HCT116 (cell line): ENCODE data around the gene TRIL. TPM values are rescaled to one million over a fixed set of nuclear protein-coding genes. Genes with fewer than 3 reads are reported as not detected.

Experiments used
- ATAC-seq: fragments of 200-7000 bp; cut with Tn5 transposase; 2 replicates; pipeline ENCODE4 v1.9.1; 2020; ENCODE audit warnings: mild to moderate bottlenecking, moderate library complexity
- BruUV-seq: library from RNA; stranded (reverse); fragments of 400-500 nt; replicated peaks from 2 replicates; lab custom pipeline; 2021; lab: Mats Ljungman, UMichigan
- CTCF ChIA-PET: fragments of 300-600 bp; sonication (Branson Sonifier 250); formaldehyde crosslinking; loops from one replicate; lab custom pipeline; 2021; ENCODE audit warnings: antibody characterized with exemption; lab: Charles Lee
- POLR2A ChIA-PET: fragments of 300-600, 350-600 bp; sonication (Branson Sonifier 250); formaldehyde crosslinking; loops from one replicate; lab custom pipeline; 2021; ENCODE audit warnings: antibody characterized with exemption; lab: Charles Lee
- RAD21 ChIA-PET, 2 experiments: fragments of 300-600 bp; sonication (Branson Sonifier 250); formaldehyde crosslinking; loops; one replicate each; lab custom pipeline; 2023; ENCODE audit warnings: low total read pairs in 2 of 2; ENCODE audit not compliant: uncharacterized antibody in 2 of 2, unreplicated experiment in 2 of 2, low non-redundant PET in 1 of 2; lab: Charles Lee
- DNase-seq: peaks from one replicate; pipeline ENCODE4 v3.0.0-alpha.2; 2010; ENCODE audit warnings: low read depth, low spot score
- H2AFZ ChIP-seq: fragments of 200-600 bp; shearing (Covaris generic), sonication (generic); 2 replicates; pipeline ENCODE4 v1.6.1; 2017; ENCODE audit warnings: low read depth, mixed run types, mixed read lengths, antibody characterized with exemption, low read length; ENCODE audit not compliant: poor library complexity, severe bottlenecking
- H3K27ac ChIP-seq: 2 replicates; pipeline ENCODE4 v1.5.1; 2012; ENCODE audit warnings: low read depth, low read length
- H3K27me3 ChIP-seq: fragments of 200-600 bp; sonication (generic); 2 replicates; pipeline ENCODE4 v1.6.1; 2016; ENCODE audit warnings: mixed run types, low read length, mixed read lengths; ENCODE audit not compliant: insufficient read depth
- H3K36me3 ChIP-seq, 2 experiments: fragments of 200-500 bp in 1 of 2; fragments of 200-600 bp in 1 of 2; sonication (Bioruptor generic) in 1 of 2; sonication (generic) in 1 of 2; 2 replicates each; pipeline versions ENCODE4 v1.5.1 to v1.6.1; 2014 to 2016; ENCODE audit warnings: low read length in 2 of 2, inconsistent platforms in 1 of 2, mixed read lengths in 1 of 2, mixed run types in 1 of 2; ENCODE audit not compliant: insufficient read depth in 2 of 2, control insufficient read depth in 1 of 2
- H3K4me1 ChIP-seq, 2 experiments: fragments of 200-600 bp in 1 of 2; sonication (generic) in 1 of 2; 2 replicates each; pipeline versions ENCODE4 v1.5.1 to v1.6.1; 2012 to 2017; ENCODE audit warnings: low read length in 2 of 2, inconsistent platforms in 1 of 2, mild to moderate bottlenecking in 1 of 2, mixed read lengths in 1 of 2, mixed run types in 1 of 2, moderate library complexity in 1 of 2; ENCODE audit not compliant: insufficient read depth in 2 of 2, control insufficient read depth in 1 of 2
- H3K4me2 ChIP-seq: fragments of 200-600 bp; sonication (generic); 2 replicates; pipeline ENCODE4 v1.6.1; 2017; ENCODE audit warnings: mixed run types, low read length, mixed read lengths
- H3K4me3 ChIP-seq, 2 experiments: fragments of 200-600 bp in 1 of 2; sonication (generic) in 1 of 2; replicated peaks in 1 of 2; 2 replicates each; pipeline ENCODE4 v1.5.1; 2011 to 2016; ENCODE audit warnings: low read length in 2 of 2, control low read depth in 1 of 2, low read depth in 1 of 2, mild to moderate bottlenecking in 1 of 2, mixed read lengths in 1 of 2, mixed run types in 1 of 2
- H3K79me2 ChIP-seq: fragments of 200-600 bp; sonication (generic); 2 replicates; pipeline ENCODE4 v1.6.1; 2017; ENCODE audit warnings: mild to moderate bottlenecking, mixed run types, low read length, moderate library complexity, mixed read lengths; ENCODE audit not compliant: insufficient read depth
- H3K9ac ChIP-seq: fragments of 200-600 bp; sonication (generic); 2 replicates; pipeline ENCODE4 v1.6.1; 2016; ENCODE audit warnings: low read length, mixed read lengths
- H3K9me2 ChIP-seq: fragments of 200-600 bp; sonication (generic), shearing (Covaris generic); 2 replicates; pipeline ENCODE4 v1.6.1; 2017; ENCODE audit warnings: mixed run types, mild to moderate bottlenecking, moderate library complexity; ENCODE audit not compliant: insufficient read depth
- H3K9me3 ChIP-seq, 2 experiments: fragments of 200-500 bp in 1 of 2; fragments of 200-600 bp in 1 of 2; sonication (Bioruptor generic) in 1 of 2; sonication (generic) in 1 of 2; 2 replicates each; pipeline ENCODE4 v1.6.1; 2014 to 2017; ENCODE audit warnings: low read length in 2 of 2, mixed read lengths in 2 of 2, inconsistent platforms in 1 of 2, low read depth in 1 of 2, mild to moderate bottlenecking in 1 of 2, mixed run types in 1 of 2, moderate library complexity in 1 of 2; ENCODE audit not compliant: control insufficient read depth in 1 of 2, insufficient read depth in 1 of 2
- H4K20me1 ChIP-seq: fragments of 200-600 bp; sonication (generic), shearing (Covaris generic); 2 replicates; pipeline ENCODE4 v1.6.1; 2017; ENCODE audit warnings: mixed run types, mild to moderate bottlenecking, moderate library complexity; ENCODE audit not compliant: insufficient read depth
- CBX3 ChIP-seq: IDR thresholded peaks from 2 replicates; pipeline ENCODE4 v1.6.1; 2012; ENCODE audit warnings: low read depth
- POLR2AphosphoS5 ChIP-seq: IDR thresholded peaks from 2 replicates; pipeline ENCODE4 v1.6.1; 2011; ENCODE audit warnings: mild to moderate bottlenecking, low read depth, low read length, moderate library complexity
- SIN3A ChIP-seq: IDR thresholded peaks from 2 replicates; pipeline ENCODE4 v1.6.1; 2012; ENCODE audit warnings: low read depth
- SRF ChIP-seq: IDR thresholded peaks from 2 replicates; pipeline ENCODE4 v1.6.1; 2012; ENCODE audit warnings: low read depth
- intact Hi-C: fragments of 100-400 bp; cut with micrococcal nuclease; formaldehyde crosslinking; loops from 2 replicates; pipeline ENCODE4 v1.10.0; 2022
- total RNA-seq: library from RNA; stranded (reverse); gene quantifications from one replicate; pipeline ENCODE4 v1.2.1, GENCODE V29; 2021; ENCODE audit not compliant: unreplicated experiment
- TF ChIP-seq, protein P1 (sequence below): IDR thresholded peaks from 2 replicates; pipeline ENCODE4 v1.6.1; 2012
- TF ChIP-seq, protein P2 (sequence below): IDR thresholded peaks from 2 replicates; pipeline ENCODE4 v1.6.1; 2011; ENCODE audit warnings: mild to moderate bottlenecking, low read length, moderate library complexity; ENCODE audit not compliant: insufficient replicate concordance; ENCODE audit errors: extremely low read depth

Gene TRIL
- total RNA-seq, 1 experiment from 2014 or later, result not detected

DNA sequence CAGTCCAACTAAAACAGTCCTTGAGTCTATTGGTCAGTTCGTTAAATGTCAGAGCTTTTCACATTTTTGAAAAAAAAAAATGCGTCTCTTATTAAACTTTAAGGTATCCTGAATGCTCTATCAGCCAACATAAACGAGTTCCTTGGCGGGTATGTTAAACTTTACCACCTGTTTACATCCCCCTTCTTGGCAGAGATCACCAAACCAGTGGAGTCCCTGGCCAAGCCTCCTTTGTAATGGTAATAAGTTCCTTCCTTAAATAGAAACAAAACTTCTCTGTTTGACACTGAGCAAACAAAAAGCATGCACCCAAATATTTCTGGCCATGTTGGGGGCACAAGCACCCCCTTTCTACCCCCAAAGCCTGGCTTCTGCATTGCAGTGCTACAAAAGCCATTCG is 3.2 kb downstream of the TRIL start:
- H3K27ac ChIP-seq, result no peak overlapping the region
- H3K4me3 ChIP-seq, result no peak overlapping the region
- H4K20me1 ChIP-seq, result no peaks in the 10 kb centered on the region
- BruUV-seq, result no TSS peak
- H3K4me2 ChIP-seq, result no peak overlapping the region
- ChIA-PET POLR2A (no interaction called here), RAD21 (no interaction called here), CTCF (no interaction called here)
- H3K4me1 ChIP-seq, result no peaks in the 10 kb centered on the region
- no peaks in the 10 kb centered on the region for H3K9me2 ChIP-seq
- ATAC-seq (no peak), DNase-seq (no peak)
- intact Hi-C loops, result no loop called here
- no peaks in the 10 kb centered on the region for H3K9me3 ChIP-seq
- no peaks in the 10 kb centered on the region for H3K79me2 ChIP-seq
- H3K27me3 ChIP-seq, result no peaks in the 10 kb centered on the region
- TF ChIP-seq, protein P1, sequence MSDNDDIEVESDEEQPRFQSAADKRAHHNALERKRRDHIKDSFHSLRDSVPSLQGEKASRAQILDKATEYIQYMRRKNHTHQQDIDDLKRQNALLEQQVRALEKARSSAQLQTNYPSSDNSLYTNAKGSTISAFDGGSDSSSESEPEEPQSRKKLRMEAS, result no peak
- no peak overlapping the region for H3K9ac ChIP-seq
- no peaks in the 10 kb centered on the region for H3K36me3 ChIP-seq
- no peak overlapping the region for H2AFZ ChIP-seq

DNA sequence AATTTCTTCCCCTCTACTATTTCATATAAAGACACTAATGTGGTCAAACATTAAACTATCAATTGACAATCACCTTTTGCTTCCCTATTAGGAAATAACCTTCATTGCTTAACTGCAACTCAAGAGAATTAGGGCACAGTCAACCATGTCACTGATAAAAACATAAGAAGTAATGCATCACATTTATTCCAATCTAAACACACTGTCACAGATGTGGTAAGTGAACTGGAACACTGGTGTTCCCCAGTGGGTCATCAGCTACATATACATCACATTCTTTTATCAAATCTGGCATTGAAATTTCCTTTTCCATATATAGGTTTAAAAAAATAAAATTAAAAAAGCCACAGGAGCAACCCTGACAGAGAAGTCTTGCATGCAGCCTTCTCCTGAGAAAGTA is 3.7 kb downstream of the TRIL start:
- Histone ChIP-seq H3K4me2 (no peak overlapping the region), H2AFZ (no peak overlapping the region), H3K9me3 (no peaks in the 10 kb centered on the region), H3K9ac (no peak overlapping the region), H3K4me3 (no peak overlapping the region), H3K79me2 (no peaks in the 10 kb centered on the region), H3K36me3 (no peaks in the 10 kb centered on the region), H4K20me1 (no peaks in the 10 kb centered on the region), H3K27me3 (no peaks in the 10 kb centered on the region), H3K4me1 (no peaks in the 10 kb centered on the region), H3K27ac (no peak overlapping the region), H3K9me2 (no peaks in the 10 kb centered on the region)
- TF ChIP-seq CBX3 (no peak), POLR2AphosphoS5 (no peak), SIN3A (no peak), SRF (no peak)
- TF ChIP-seq, protein P1, result no peak
- TF ChIP-seq, protein P2, sequence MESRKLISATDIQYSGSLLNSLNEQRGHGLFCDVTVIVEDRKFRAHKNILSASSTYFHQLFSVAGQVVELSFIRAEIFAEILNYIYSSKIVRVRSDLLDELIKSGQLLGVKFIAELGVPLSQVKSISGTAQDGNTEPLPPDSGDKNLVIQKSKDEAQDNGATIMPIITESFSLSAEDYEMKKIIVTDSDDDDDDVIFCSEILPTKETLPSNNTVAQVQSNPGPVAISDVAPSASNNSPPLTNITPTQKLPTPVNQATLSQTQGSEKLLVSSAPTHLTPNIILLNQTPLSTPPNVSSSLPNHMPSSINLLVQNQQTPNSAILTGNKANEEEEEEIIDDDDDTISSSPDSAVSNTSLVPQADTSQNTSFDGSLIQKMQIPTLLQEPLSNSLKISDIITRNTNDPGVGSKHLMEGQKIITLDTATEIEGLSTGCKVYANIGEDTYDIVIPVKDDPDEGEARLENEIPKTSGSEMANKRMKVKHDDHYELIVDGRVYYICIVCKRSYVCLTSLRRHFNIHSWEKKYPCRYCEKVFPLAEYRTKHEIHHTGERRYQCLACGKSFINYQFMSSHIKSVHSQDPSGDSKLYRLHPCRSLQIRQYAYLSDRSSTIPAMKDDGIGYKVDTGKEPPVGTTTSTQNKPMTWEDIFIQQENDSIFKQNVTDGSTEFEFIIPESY, result no peak
- no peak for DNase-seq
- ATAC-seq, result no peak
- intact Hi-C loops, result no loop called here
- no TSS peak for BruUV-seq
- RAD21 ChIA-PET, result no interaction called here
- CTCF ChIA-PET, result interaction anchor here (1.7 kb wide), 1 partner anchor 152 kb away, joined by 4 read pairs; no protein-coding TSS in a partner anchor
- POLR2A ChIA-PET, result no interaction called here
